ENCODE data around the gene CEP41. TPM values are rescaled to one million over a fixed set of nuclear protein-coding genes. Genes with fewer than 3 reads are reported as not detected.

The CEP41 gene
- total and polyA plus RNA-seq, 10 of the 15 experiments (the other 5 are each of a cell fraction or from before 2014, with no cell fraction given), result 11.4 to 43.0 (median 24.7) TPM

DNA sequence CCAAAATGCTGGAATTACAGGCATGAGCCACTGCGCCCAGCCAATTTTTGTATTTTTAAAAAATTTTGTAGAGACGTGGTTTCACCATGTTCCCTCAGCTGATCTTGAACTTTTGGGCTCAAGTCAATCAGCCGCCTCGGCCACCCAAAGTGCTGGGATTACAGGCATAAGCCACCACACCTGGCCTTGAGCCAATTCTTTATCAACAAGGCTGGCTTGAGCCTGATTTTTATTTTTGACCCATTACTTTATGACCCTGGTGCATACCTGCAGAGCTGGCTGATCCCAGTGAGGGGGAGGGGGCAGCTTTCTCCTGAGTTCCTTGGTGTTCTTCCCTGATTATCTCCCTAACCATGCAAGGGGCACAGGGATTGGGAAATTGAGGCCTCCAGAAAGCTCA is 76.4 kb downstream of the CEP41 start:
- peaks cover 13% of the 10 kb centered on the region for H3K4me1 ChIP-seq (ENCODE audit: control insufficient read depth, insufficient read depth, low read length)
- intact Hi-C loops (cut with micrococcal nuclease; ENCODE audit: unreplicated experiment), result no loop called here
- no peaks in the 10 kb centered on the region for H3K36me3 ChIP-seq (ENCODE audit: control insufficient read depth in 2 of 2, insufficient read depth in 2 of 2, low read length in 1 of 2)
- no peaks in the 10 kb centered on the region for H3K27me3 ChIP-seq (replicated peaks in 1 of 2; ENCODE audit: control insufficient read depth in 2 of 2, insufficient read depth in 2 of 2, low read length in 1 of 2)
- ChIA-PET POLR2A (no interaction called here), CTCF (no interaction called here), RAD21 (ENCODE audit: unreplicated experiment) (interaction anchor here (1.2 kb wide), 1 partner anchor 13 kb away, joined by 3 read pairs; no protein-coding TSS in a partner anchor), SMC1A (ENCODE audit: uncharacterized antibody, unreplicated experiment) (interaction anchor here (1.6 kb wide), 1 partner anchor 13 kb away, joined by 4 read pairs; no protein-coding TSS in a partner anchor)
- no peak overlapping the region for H2AFZ ChIP-seq (ENCODE audit: control insufficient read depth, low read depth, low read length)
- no TSS peak for BruUV-seq (replicated peaks)
- ATAC-seq (no peak), DNase-seq (ENCODE audit: low read depth, low spot score) (no peak), FAIRE-seq (no peak)
- H4K20me1 ChIP-seq (ENCODE audit: control insufficient read depth, insufficient read depth), result no peaks in the 10 kb centered on the region
- no peak overlapping the region for H3K9ac ChIP-seq (ENCODE audit: control insufficient read depth, insufficient read depth, low read length)
- no peak overlapping the region for H3K4me2 ChIP-seq (ENCODE audit: control insufficient read depth, insufficient read depth)
- H3K79me2 ChIP-seq (ENCODE audit: control insufficient read depth, insufficient read depth, low read length), result no peaks in the 10 kb centered on the region
- WGBS (ENCODE audit: insufficient coverage, insufficient replicate concordance, low lambda C conversion rate, missing lambda C conversion rate), result 94% methylated on average over 4 of the region's 4 CpGs
- H3K4me3 ChIP-seq, result no peak overlapping the region
- peak overlapping the region; percentile 69; the same call in 1 of the 2 replicates for H3K27ac ChIP-seq (ENCODE audit: control insufficient read depth, insufficient read depth)
- H3K9me3 ChIP-seq (replicated peaks; ENCODE audit: control insufficient read depth, insufficient read depth, low read length), result no peaks in the 10 kb centered on the region; the same call in 2 of the 3 replicates
- in situ Hi-C loops (cut with MboI), result no loop called here
- TF ChIP-seq PAX8 (IDR thresholded peaks at IDR 0.05), result no peak
- no peak for TF ChIP-seq NFYB (IDR thresholded peaks at IDR 0.05; ENCODE audit: insufficient read depth, low read depth, low read length)
- no peak for TF ChIP-seq DPF2 (IDR thresholded peaks at IDR 0.05)
- TF ChIP-seq JUND (IDR thresholded peaks at IDR 0.05; ENCODE audit: low read depth, low read length), result no peak
- no peak for TF ChIP-seq ZNF274 (IDR thresholded peaks at IDR 0.05; ENCODE audit: insufficient read depth, insufficient read length)
- TF ChIP-seq, protein P1, sequence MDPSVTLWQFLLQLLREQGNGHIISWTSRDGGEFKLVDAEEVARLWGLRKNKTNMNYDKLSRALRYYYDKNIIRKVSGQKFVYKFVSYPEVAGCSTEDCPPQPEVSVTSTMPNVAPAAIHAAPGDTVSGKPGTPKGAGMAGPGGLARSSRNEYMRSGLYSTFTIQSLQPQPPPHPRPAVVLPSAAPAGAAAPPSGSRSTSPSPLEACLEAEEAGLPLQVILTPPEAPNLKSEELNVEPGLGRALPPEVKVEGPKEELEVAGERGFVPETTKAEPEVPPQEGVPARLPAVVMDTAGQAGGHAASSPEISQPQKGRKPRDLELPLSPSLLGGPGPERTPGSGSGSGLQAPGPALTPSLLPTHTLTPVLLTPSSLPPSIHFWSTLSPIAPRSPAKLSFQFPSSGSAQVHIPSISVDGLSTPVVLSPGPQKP (IDR thresholded peaks at IDR 0.05; ENCODE audit: low read depth, low read length), result no peak
- TF ChIP-seq YY1 (IDR thresholded peaks at IDR 0.05; ENCODE audit: low read depth, low read length), result no peak
- TF ChIP-seq BCL11A (IDR thresholded peaks at IDR 0.05; ENCODE audit: low read depth, low read length), result no peak
- TF ChIP-seq, protein P2, sequence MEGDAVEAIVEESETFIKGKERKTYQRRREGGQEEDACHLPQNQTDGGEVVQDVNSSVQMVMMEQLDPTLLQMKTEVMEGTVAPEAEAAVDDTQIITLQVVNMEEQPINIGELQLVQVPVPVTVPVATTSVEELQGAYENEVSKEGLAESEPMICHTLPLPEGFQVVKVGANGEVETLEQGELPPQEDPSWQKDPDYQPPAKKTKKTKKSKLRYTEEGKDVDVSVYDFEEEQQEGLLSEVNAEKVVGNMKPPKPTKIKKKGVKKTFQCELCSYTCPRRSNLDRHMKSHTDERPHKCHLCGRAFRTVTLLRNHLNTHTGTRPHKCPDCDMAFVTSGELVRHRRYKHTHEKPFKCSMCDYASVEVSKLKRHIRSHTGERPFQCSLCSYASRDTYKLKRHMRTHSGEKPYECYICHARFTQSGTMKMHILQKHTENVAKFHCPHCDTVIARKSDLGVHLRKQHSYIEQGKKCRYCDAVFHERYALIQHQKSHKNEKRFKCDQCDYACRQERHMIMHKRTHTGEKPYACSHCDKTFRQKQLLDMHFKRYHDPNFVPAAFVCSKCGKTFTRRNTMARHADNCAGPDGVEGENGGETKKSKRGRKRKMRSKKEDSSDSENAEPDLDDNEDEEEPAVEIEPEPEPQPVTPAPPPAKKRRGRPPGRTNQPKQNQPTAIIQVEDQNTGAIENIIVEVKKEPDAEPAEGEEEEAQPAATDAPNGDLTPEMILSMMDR (IDR thresholded peaks at IDR 0.05 in 2 of 3, conservative IDR thresholded peaks at IDR 0.05 in 1 of 3; ENCODE audit: control insufficient read depth in 2 of 3, extremely low read depth in 1 of 3, insufficient read depth in 1 of 3, low read depth in 3 of 3, low read length in 3 of 3), result no peak
- TF ChIP-seq, protein P3, sequence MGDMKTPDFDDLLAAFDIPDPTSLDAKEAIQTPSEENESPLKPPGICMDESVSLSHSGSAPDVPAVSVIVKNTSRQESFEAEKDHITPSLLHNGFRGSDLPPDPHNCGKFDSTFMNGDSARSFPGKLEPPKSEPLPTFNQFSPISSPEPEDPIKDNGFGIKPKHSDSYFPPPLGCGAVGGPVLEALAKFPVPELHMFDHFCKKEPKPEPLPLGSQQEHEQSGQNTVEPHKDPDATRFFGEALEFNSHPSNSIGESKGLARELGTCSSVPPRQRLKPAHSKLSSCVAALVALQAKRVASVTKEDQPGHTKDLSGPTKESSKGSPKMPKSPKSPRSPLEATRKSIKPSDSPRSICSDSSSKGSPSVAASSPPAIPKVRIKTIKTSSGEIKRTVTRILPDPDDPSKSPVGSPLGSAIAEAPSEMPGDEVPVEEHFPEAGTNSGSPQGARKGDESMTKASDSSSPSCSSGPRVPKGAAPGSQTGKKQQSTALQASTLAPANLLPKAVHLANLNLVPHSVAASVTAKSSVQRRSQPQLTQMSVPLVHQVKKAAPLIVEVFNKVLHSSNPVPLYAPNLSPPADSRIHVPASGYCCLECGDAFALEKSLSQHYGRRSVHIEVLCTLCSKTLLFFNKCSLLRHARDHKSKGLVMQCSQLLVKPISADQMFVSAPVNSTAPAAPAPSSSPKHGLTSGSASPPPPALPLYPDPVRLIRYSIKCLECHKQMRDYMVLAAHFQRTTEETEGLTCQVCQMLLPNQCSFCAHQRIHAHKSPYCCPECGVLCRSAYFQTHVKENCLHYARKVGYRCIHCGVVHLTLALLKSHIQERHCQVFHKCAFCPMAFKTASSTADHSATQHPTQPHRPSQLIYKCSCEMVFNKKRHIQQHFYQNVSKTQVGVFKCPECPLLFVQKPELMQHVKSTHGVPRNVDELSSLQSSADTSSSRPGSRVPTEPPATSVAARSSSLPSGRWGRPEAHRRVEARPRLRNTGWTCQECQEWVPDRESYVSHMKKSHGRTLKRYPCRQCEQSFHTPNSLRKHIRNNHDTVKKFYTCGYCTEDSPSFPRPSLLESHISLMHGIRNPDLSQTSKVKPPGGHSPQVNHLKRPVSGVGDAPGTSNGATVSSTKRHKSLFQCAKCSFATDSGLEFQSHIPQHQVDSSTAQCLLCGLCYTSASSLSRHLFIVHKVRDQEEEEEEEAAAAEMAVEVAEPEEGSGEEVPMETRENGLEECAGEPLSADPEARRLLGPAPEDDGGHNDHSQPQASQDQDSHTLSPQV (IDR thresholded peaks at IDR 0.05), result no peak
- TF ChIP-seq PML (IDR thresholded peaks at IDR 0.05; ENCODE audit: low read length), result no peak
- no peak for TF ChIP-seq ASH2L (IDR thresholded peaks at IDR 0.05; ENCODE audit: borderline replicate concordance, low read depth)
- no peak for TF ChIP-seq FOS (IDR thresholded peaks at IDR 0.05; ENCODE audit: borderline replicate concordance, extremely low read depth, insufficient read length)
- TF ChIP-seq, protein P4, sequence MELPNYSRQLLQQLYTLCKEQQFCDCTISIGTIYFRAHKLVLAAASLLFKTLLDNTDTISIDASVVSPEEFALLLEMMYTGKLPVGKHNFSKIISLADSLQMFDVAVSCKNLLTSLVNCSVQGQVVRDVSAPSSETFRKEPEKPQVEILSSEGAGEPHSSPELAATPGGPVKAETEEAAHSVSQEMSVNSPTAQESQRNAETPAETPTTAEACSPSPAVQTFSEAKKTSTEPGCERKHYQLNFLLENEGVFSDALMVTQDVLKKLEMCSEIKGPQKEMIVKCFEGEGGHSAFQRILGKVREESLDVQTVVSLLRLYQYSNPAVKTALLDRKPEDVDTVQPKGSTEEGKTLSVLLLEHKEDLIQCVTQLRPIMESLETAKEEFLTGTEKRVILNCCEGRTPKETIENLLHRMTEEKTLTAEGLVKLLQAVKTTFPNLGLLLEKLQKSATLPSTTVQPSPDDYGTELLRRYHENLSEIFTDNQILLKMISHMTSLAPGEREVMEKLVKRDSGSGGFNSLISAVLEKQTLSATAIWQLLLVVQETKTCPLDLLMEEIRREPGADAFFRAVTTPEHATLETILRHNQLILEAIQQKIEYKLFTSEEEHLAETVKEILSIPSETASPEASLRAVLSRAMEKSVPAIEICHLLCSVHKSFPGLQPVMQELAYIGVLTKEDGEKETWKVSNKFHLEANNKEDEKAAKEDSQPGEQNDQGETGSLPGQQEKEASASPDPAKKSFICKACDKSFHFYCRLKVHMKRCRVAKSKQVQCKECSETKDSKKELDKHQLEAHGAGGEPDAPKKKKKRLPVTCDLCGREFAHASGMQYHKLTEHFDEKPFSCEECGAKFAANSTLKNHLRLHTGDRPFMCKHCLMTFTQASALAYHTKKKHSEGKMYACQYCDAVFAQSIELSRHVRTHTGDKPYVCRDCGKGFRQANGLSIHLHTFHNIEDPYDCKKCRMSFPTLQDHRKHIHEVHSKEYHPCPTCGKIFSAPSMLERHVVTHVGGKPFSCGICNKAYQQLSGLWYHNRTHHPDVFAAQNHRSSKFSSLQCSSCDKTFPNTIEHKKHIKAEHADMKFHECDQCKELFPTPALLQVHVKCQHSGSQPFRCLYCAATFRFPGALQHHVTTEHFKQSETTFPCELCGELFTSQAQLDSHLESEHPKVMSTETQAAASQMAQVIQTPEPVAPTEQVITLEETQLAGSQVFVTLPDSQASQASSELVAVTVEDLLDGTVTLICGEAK (IDR thresholded peaks at IDR 0.05; ENCODE audit: borderline replicate concordance), result no peak

All from GM12878 (cell line).